Transverse colon (tissue), 4 donors: ENCODE measurements around the gene KCNJ6. TPM values are rescaled to one million over a fixed set of nuclear protein-coding genes. Genes with fewer than 3 reads are reported as not detected.
"Not testable (repeated sequence)": the region's sequence is repeated elsewhere in the genome, so short reads cannot be mapped to it uniquely, and the experiment has no call there.

Experiments used
- DNase-seq: peaks from one replicate; pipeline ENCODE4 v3.0.0-alpha.2; 2019
- H3K27ac ChIP-seq, 4 donors: fragments of 200-600 bp; sonication (generic); 2 replicates each; pipeline ENCODE4 v1.5.1; 2016 to 2018; ENCODE audit warnings: inconsistent platforms in 4 of 4
- H3K27me3 ChIP-seq: fragments of 200-600 bp; sonication (generic); 2 replicates; pipeline ENCODE4 v1.5.1; 2017; ENCODE audit warnings: inconsistent platforms
- H3K36me3 ChIP-seq, 4 donors: fragments of 200-600 bp; sonication (generic); 2 replicates each; pipeline ENCODE4 v1.5.1; 2017 to 2019; ENCODE audit warnings: inconsistent platforms in 4 of 4
- H3K4me1 ChIP-seq, 4 donors: fragments of 200-600 bp; sonication (generic); 2 replicates each; pipeline ENCODE4 v1.5.1; 2017 to 2020; ENCODE audit warnings: inconsistent platforms in 4 of 4
- H3K4me3 ChIP-seq, 4 donors: fragments of 200-600 bp; sonication (generic); 1 replicate in 1 of 4; 2 replicates in 3 of 4; pipeline versions ENCODE4 v1.5.1 to v1.6.1; 2017 to 2019; ENCODE audit warnings: inconsistent platforms in 4 of 4
- H3K9me3 ChIP-seq, 2 donors: fragments of 200-600 bp; sonication (generic); 2 replicates each; pipeline ENCODE4 v1.5.1; 2017 to 2019; ENCODE audit warnings: inconsistent platforms in 2 of 2
- CTCF ChIP-seq, 5 experiments: fragments of 200-600 bp in 3 of 5; fragments of 450-650 bp in 2 of 5; sonication (generic) in 3 of 5; IDR thresholded peaks; 1 replicate in 2 of 5; 2 replicates in 3 of 5; pipeline ENCODE4 v1.5.1; 2016 to 2017; ENCODE audit warnings: antibody characterized with exemption in 5 of 5, inconsistent platforms in 3 of 5, mild to moderate bottlenecking in 2 of 5, moderate library complexity in 1 of 5
- EP300 ChIP-seq: sonication (generic); formaldehyde crosslinking; IDR thresholded peaks from one replicate; pipeline ENCODE4 v1.6.1; 2017; ENCODE audit warnings: antibody characterized with exemption, low read depth
- POLR2A ChIP-seq: fragments of 450-650 bp; IDR thresholded peaks from one replicate; pipeline ENCODE4 v1.6.1; 2016; ENCODE audit warnings: antibody characterized with exemption, mild to moderate bottlenecking, moderate library complexity
- POLR2AphosphoS5 ChIP-seq, 3 donors: sonication (generic); formaldehyde crosslinking; IDR thresholded peaks; one replicate each; pipeline ENCODE4 v1.6.1; 2016; ENCODE audit warnings: antibody characterized with exemption in 3 of 3
- WGBS, 2 donors: methylation state at CpG; one replicate each; pipeline ENCODE4 v1.1.5; 2018; ENCODE audit warnings: low coverage in 1 of 2; 5-methylcytosine and 5-hydroxymethylcytosine counted together
- in situ Hi-C, 4 donors: fragments of 200-750 bp; cut with MboI; loops; one replicate each; pipeline versions ENCODE4 v1.15.0 to v1.15.1; 2017; ENCODE audit warnings: low sequenced_read_pairs in 3 of 4, low pct_ligation_motif_present in 1 of 4, low pct_unique_long_range_greater_than_20kb in 1 of 4
- intact Hi-C: fragments of 100-400 bp; cut with DNase I; formaldehyde crosslinking; loops from one replicate; pipeline ENCODE4 v1.15.1; 2023; ENCODE audit warnings: low total_unique reads
- total RNA-seq, 4 donors: library from RNA; depleted of rRNA; stranded (reverse); fragments of >200 nt; gene quantifications; one replicate each; pipeline ENCODE4 v1.1.0, GENCODE V29; 2016

KCNJ6 gene
- total RNA-seq, 4 donors from 2014 or later = 0.14 to 0.16 TPM; not detected in 2

GRCh38 chr21:37579356-37579755, 336.9 kb downstream of the KCNJ6 start:
- Histone ChIP-seq H3K27ac (no peak overlapping the region), H3K4me1 (no peaks in the 10 kb centered on the region), H3K27me3 (no peaks in the 10 kb centered on the region), H3K36me3 (no peaks in the 10 kb centered on the region), H3K4me3 (no peak overlapping the region), H3K9me3 (peaks cover 6 to 10% of the 10 kb centered on the region in 2 donors)
- no peak for TF ChIP-seq EP300
- no peak for TF ChIP-seq POLR2AphosphoS5 (IDR thresholded peaks at IDR 0.05)
- TF ChIP-seq POLR2A = no peak
- no peak for TF ChIP-seq CTCF (IDR thresholded peaks at IDR 0.05)
- 59% methylated on average over 1 of the region's 1 CpG; no CpG with 5 or more reads in 1 of the 2 donors for WGBS, 2 donors
- DNase-seq = no peak
- in situ Hi-C loops = no loop called here
- intact Hi-C loops = no loop called here

GRCh38 chr21:37578471-37579126, 337.7 kb downstream of the KCNJ6 start:
- intact Hi-C loops = no loop called here
- in situ Hi-C loops = no loop called here
- WGBS, 2 donors = 80 to 90% methylated on average over 2 of the region's 2 CpGs

GRCh38 chr21:37576929-37577328, 339.3 kb downstream of the KCNJ6 start:
- in situ Hi-C loops = not testable (repeated sequence)

More at GRCh38 chr21:37578471-37579126, 337.7 kb downstream of the KCNJ6 start:
- TF ChIP-seq POLR2A (no peak), CTCF (IDR thresholded peaks at IDR 0.05) (no peak)
- Histone ChIP-seq H3K4me3 (no peak overlapping the region), H3K27ac (no peak overlapping the region), H3K27me3 (no peaks in the 10 kb centered on the region), H3K9me3 (peaks cover 6 to 10% of the 10 kb centered on the region in 2 donors), H3K36me3 (no peaks in the 10 kb centered on the region), H3K4me1 (no peaks in the 10 kb centered on the region)
- no peak for DNase-seq

GRCh38 chr21:37575580-37575979, 340.7 kb downstream of the KCNJ6 start:
- in situ Hi-C loops = no loop called here
- WGBS, 2 donors = 82 to 86% methylated on average over 1 to 11 of the region's 11 CpGs
- Histone ChIP-seq H3K27me3 (no peaks in the 10 kb centered on the region), H3K9me3 (peaks cover 6 to 10% of the 10 kb centered on the region in 2 donors), H3K4me1 (no peaks in the 10 kb centered on the region), H3K36me3 (no peaks in the 10 kb centered on the region), H3K4me3 (no peak overlapping the region), H3K27ac (no peak overlapping the region)
- TF ChIP-seq CTCF (IDR thresholded peaks at IDR 0.05) (no peak), EP300 (no peak), POLR2AphosphoS5 (IDR thresholded peaks at IDR 0.05) (no peak)
- intact Hi-C loops = no loop called here
- no peak for DNase-seq

More at GRCh38 chr21:37576929-37577328, 339.3 kb downstream of the KCNJ6 start:
- WGBS, 2 donors = 96 to 100% methylated on average over 1 of the region's 1 CpG
- intact Hi-C loops, H3K27me3 ChIP-seq, H3K36me3 ChIP-seq, DNase-seq, H3K9me3 ChIP-seq, H3K4me3 ChIP-seq, H3K4me1 ChIP-seq, H3K27ac ChIP-seq: not testable (repeated sequence)

GRCh38 chr21:37574751-37575150, 341.5 kb downstream of the KCNJ6 start:
- DNase-seq = no peak
- 95% methylated on average over 7 of the region's 7 CpGs; no CpG with 5 or more reads in 1 of the 2 donors for WGBS, 2 donors
- intact Hi-C loops (no loop called here), in situ Hi-C loops (loop anchor here in 1 of 4 donors (25.0 kb wide), 1 partner anchor 587 kb away; no protein-coding TSS in a partner anchor)
- Histone ChIP-seq H3K4me3 (no peak overlapping the region), H3K4me1 (no peaks in the 10 kb centered on the region), H3K27me3 (no peaks in the 10 kb centered on the region), H3K36me3 (no peaks in the 10 kb centered on the region), H3K9me3 (peaks cover 6 to 10% of the 10 kb centered on the region in 2 donors), H3K27ac (no peak overlapping the region)
- TF ChIP-seq POLR2AphosphoS5 (IDR thresholded peaks at IDR 0.05) (no peak), CTCF (IDR thresholded peaks at IDR 0.05) (no peak), POLR2A (no peak), EP300 (no peak)
